Glutamatergic neuron (in vitro differentiated cells): ENCODE results near the gene KRTAP4-11. TPM values are rescaled to one million over a fixed set of nuclear protein-coding genes. Genes with fewer than 3 reads are reported as not detected.
"Not testable (repeated sequence)": the region's sequence is repeated elsewhere in the genome, so short reads cannot be mapped to it uniquely, and the experiment has no call there.

Source experiments
- DNase-seq: peaks from one replicate; pipeline ENCODE4 v3.0.0; 2022
- H3K27ac Mint-ChIP-seq: one replicate; pipeline ENCODE4 v1.8.0; 2020; ENCODE audit warnings: mild to moderate bottlenecking, mixed read lengths, inconsistent platforms; ENCODE audit not compliant: unreplicated experiment
- H3K27me3 Mint-ChIP-seq: one replicate; pipeline ENCODE4 v1.8.0; 2020; ENCODE audit warnings: mild to moderate bottlenecking, moderate library complexity, mixed read lengths, inconsistent platforms; ENCODE audit not compliant: unreplicated experiment
- H3K36me3 Mint-ChIP-seq: one replicate; pipeline ENCODE4 v1.8.0; 2020; ENCODE audit warnings: mild to moderate bottlenecking, mixed read lengths, inconsistent platforms; ENCODE audit not compliant: unreplicated experiment
- H3K4me1 Mint-ChIP-seq: one replicate; pipeline ENCODE4 v1.8.0; 2020; ENCODE audit warnings: mild to moderate bottlenecking, low read depth, mixed read lengths, inconsistent platforms; ENCODE audit not compliant: unreplicated experiment
- H3K4me3 Mint-ChIP-seq: one replicate; pipeline ENCODE4 v1.8.0; 2020; ENCODE audit warnings: mild to moderate bottlenecking, mixed read lengths, inconsistent platforms; ENCODE audit not compliant: unreplicated experiment
- H3K9me3 Mint-ChIP-seq: one replicate; pipeline ENCODE4 v1.8.0; 2020; ENCODE audit warnings: mild to moderate bottlenecking, moderate library complexity, mixed read lengths, inconsistent platforms; ENCODE audit not compliant: unreplicated experiment
- long read RNA-seq: library from polyadenylated mRNA; unstranded; transcript quantifications from one replicate; pipeline ENCODE4 v2.0.0, GENCODE V29; 2020; ENCODE audit not compliant: unreplicated experiment
- total RNA-seq: library from RNA; stranded (reverse); fragmentation: NEBNext Ultra II Directional; extraction: Animal tissue kit (Norgen Biotek cat#: 25700); gene quantifications from one replicate; pipeline ENCODE4 v1.2.1, GENCODE V29; 2021; ENCODE audit not compliant: unreplicated experiment
- TF ChIP-seq, protein P1 (sequence below): fragments of 200-600 bp; sonication (generic); IDR thresholded peaks from one replicate; pipeline ENCODE4 v1.5.0; 2021; ENCODE audit not compliant: partially characterized antibody, unreplicated experiment

Gene KRTAP4-11
- total RNA-seq = not detected
- long read RNA-seq = 0 reads

DNA sequence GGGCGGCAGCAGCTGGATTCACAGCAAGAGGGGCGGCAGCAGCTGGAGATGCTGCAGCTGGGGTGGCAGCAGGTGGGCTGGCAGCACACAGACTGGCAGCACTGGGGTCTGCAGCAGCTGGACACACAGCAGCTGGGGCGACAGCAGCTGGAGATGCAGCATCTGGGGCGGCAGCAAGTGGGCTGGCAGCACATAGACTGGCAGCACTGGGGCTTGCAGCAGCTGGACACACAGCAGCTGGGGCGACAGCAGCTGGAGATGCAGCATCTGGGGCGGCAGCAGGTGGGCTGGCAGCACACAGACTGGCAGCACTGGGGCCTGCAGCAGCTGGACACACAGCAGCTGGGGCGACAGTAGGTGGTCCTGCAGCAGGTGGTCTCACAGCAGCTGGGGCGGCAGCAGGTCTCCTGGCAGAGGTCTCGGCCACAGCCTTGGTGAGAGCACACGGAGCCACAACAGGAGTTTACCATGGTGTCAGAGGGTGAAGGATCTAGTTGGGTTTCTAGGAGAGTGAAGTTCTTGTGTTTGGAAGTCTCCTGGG lies at the start of gene KRTAP4-11:
Gene KRTAP4-11 (minus strand): TSS at position 528 of the 541 bp plus-strand sequence. CDS start 58 bp downstream, at position 470.
- H3K27ac Mint-ChIP-seq, H3K4me3 Mint-ChIP-seq, H3K4me1 Mint-ChIP-seq, H3K9me3 Mint-ChIP-seq, H3K27me3 Mint-ChIP-seq: not testable (repeated sequence)
- DNase-seq = peak; percentile 16
- peaks cover 13% of the 10 kb centered on the region for H3K36me3 Mint-ChIP-seq

DNA sequence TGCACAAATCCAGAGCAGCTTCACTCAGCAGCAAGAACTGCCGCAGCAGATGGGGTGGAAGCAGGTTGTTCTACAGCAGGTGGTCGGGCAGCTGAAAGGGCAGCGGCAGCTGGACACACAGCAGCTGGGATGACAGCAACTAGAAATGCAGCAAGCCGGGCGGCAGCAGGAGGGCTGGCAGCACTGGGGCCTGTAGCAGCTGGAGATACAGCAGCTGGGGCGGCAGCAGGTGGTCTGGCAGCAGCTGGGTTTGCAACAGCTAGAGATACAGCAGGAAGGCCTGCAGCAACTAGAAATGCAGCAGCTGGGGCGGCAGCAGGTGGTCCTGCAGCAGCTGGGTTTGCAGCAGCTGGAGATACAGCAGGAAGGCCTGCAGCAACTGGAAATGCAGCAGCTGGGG lies 49.4 kb upstream of the KRTAP4-11 start:
- H3K4me3 Mint-ChIP-seq = no peak overlapping the region
- H3K27ac Mint-ChIP-seq = peak overlapping the region; percentile 69
- peaks cover 6% of the 10 kb centered on the region for H3K9me3 Mint-ChIP-seq
- H3K27me3 Mint-ChIP-seq = peaks cover 5% of the 10 kb centered on the region
- no peaks in the 10 kb centered on the region for H3K4me1 Mint-ChIP-seq
- peaks cover 8% of the 10 kb centered on the region for H3K36me3 Mint-ChIP-seq
- DNase-seq = peak; percentile 50
- TF ChIP-seq, protein P1, sequence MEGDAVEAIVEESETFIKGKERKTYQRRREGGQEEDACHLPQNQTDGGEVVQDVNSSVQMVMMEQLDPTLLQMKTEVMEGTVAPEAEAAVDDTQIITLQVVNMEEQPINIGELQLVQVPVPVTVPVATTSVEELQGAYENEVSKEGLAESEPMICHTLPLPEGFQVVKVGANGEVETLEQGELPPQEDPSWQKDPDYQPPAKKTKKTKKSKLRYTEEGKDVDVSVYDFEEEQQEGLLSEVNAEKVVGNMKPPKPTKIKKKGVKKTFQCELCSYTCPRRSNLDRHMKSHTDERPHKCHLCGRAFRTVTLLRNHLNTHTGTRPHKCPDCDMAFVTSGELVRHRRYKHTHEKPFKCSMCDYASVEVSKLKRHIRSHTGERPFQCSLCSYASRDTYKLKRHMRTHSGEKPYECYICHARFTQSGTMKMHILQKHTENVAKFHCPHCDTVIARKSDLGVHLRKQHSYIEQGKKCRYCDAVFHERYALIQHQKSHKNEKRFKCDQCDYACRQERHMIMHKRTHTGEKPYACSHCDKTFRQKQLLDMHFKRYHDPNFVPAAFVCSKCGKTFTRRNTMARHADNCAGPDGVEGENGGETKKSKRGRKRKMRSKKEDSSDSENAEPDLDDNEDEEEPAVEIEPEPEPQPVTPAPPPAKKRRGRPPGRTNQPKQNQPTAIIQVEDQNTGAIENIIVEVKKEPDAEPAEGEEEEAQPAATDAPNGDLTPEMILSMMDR = no peak

DNA sequence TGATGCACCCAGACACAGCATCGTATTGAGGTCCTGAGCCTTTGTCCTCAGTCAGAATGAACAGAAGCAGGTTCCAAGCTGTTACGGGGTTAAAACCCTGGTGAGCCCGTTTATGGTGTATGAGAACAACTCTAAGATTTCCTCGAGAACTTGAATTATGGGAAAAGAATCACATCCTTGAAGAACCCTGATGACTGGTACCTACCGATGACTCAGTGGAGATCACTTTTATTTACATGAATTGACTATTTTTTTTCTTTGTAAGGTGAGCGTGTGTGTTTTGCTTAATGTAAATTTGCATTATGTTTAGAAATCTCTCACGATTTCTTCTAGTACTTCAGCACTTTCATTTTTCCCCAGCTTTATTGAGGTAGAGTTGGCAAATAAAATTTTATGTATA lies 45.7 kb upstream of the KRTAP4-11 start:
- no peaks in the 10 kb centered on the region for H3K4me1 Mint-ChIP-seq
- no peak overlapping the region for H3K4me3 Mint-ChIP-seq
- no peak for DNase-seq
- H3K9me3 Mint-ChIP-seq = peaks cover 14% of the 10 kb centered on the region
- TF ChIP-seq, protein P1 = no peak
- H3K27ac Mint-ChIP-seq = no peak overlapping the region
- H3K36me3 Mint-ChIP-seq = peaks cover 4% of the 10 kb centered on the region
- H3K27me3 Mint-ChIP-seq = peaks cover 7% of the 10 kb centered on the region

DNA sequence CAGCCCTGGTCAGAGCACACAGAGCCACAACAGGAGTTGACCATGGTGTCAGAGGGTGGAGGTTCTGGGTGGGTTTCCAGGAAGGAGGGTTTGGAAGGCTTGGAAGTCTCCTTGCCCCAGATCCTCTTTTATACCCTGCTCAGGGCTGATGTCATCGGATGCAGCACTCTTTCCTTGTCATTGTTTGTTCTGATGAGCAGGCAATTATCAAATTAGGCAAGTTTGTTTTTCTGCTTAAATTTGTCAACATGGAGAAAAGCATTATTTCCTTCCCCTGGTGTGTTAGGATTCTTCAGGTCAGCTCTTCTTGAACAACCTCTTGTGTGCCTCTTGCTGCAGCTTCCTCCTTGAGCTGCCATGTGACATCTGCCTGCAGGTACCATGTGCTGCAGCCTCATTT lies 42.5 kb upstream of the KRTAP4-11 start, which contains the start of gene KRTAP4-4:
Gene KRTAP4-4 (minus strand): TSS at position 101 of the 400 bp plus-strand sequence. CDS start 57 bp downstream, at position 44.
- H3K9me3 Mint-ChIP-seq = peaks cover 8% of the 10 kb centered on the region
- no peak within 1 kb of the TSS for H3K4me3 Mint-ChIP-seq
- H3K36me3 Mint-ChIP-seq = no peaks in the 10 kb centered on the region
- no peak for DNase-seq
- peak within 1 kb of the TSS; percentile 41 for H3K27ac Mint-ChIP-seq
- H3K27me3 Mint-ChIP-seq = peaks cover 3% of the 10 kb centered on the region
- TF ChIP-seq, protein P1 = no peak
- H3K4me1 Mint-ChIP-seq = no peaks in the 10 kb centered on the region

DNA sequence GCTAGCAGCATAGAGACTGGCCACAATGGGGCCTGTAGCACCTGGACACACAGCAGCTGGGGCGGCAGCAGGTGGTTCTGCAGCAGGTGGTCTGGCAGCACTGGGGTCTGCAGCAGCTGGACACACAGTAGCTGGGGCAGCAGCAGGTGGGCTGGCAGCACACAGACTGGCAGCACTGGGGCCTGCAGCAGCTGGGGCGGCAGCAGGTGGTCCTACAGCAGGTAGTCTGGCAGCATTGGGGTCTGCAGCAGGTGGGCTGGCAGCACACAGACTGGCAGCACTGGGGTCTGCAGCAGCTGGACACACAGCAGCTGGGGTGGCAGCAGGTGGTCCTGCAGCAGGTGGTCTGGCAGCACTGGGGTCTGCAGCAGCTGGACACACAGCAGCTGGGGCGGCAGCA lies 42.0 kb upstream of the KRTAP4-11 start:
- not testable (repeated sequence) for H3K36me3 Mint-ChIP-seq, H3K9me3 Mint-ChIP-seq, H3K27me3 Mint-ChIP-seq, H3K27ac Mint-ChIP-seq, H3K4me1 Mint-ChIP-seq, H3K4me3 Mint-ChIP-seq
- peak; percentile 26 for DNase-seq

DNA sequence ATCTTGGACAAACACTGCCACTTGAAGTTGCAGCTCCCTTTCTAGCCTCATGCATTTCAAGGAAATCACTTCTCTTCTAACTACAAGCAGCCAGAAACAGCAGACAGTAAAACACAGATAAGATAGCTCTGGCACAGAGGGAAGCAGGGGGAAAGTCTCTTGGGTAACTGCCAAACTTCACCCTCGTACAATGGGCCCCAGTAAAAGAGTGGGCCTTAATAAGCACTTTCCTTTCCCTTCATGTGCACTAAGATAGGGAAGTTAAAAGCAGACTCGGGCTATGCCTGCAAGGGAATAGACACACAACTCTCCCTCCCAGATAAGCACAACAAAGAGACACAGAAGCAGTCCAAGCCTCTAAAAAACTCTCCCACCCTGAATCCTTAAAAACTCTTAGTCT lies 35.7 kb upstream of the KRTAP4-11 start:
- no peak for DNase-seq
- peaks cover 8% of the 10 kb centered on the region for H3K27me3 Mint-ChIP-seq
- no peaks in the 10 kb centered on the region for H3K4me1 Mint-ChIP-seq

More for the DNA sequence above, 35.7 kb upstream of the KRTAP4-11 start:
- peaks cover 5% of the 10 kb centered on the region for H3K9me3 Mint-ChIP-seq
- no peak overlapping the region for H3K4me3 Mint-ChIP-seq
- TF ChIP-seq, protein P1 = no peak
- peaks cover 4% of the 10 kb centered on the region for H3K36me3 Mint-ChIP-seq
- H3K27ac Mint-ChIP-seq = no peak overlapping the region
